GM21786 (cell line): ENCODE results near the gene AHR.

ENCODE experiments used
- ATAC-seq: cut with Tn5 transposase; IDR thresholded peaks from one replicate; pipeline ENCODE4 v1.9.1; 2021; ENCODE audit not compliant: unreplicated experiment

The AHR gene

DNA sequence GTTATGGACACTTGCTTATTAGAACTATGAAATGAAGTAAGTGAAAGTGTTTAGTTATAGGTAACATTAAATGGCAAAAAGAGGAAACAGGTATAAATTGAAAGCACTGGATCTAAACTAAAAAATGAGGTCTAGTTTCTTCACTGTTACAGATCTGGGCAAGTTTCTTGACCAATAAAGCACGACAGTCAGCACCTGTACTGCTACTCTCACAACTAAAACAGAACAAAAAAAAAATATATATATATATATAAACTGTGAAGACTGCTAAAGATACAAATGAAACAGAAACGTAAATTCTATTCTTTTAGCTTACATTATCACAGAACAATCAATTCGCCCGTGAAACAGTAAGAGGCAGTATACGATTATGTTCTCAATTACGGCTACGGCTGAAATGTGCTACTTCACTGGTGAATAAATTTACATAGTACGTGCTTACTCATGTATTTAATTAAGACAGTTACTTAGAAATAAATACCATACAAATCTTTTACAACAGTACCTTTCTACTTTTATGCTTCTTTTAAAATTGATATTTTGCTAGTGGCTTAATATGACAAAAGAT is 4.2 kb downstream of the AHR start:
- ATAC-seq = peak; percentile 39

GRCh38 chr7:17304926-17305325 is 6.5 kb downstream of the AHR start:
- peak; percentile 30 for ATAC-seq

DNA sequence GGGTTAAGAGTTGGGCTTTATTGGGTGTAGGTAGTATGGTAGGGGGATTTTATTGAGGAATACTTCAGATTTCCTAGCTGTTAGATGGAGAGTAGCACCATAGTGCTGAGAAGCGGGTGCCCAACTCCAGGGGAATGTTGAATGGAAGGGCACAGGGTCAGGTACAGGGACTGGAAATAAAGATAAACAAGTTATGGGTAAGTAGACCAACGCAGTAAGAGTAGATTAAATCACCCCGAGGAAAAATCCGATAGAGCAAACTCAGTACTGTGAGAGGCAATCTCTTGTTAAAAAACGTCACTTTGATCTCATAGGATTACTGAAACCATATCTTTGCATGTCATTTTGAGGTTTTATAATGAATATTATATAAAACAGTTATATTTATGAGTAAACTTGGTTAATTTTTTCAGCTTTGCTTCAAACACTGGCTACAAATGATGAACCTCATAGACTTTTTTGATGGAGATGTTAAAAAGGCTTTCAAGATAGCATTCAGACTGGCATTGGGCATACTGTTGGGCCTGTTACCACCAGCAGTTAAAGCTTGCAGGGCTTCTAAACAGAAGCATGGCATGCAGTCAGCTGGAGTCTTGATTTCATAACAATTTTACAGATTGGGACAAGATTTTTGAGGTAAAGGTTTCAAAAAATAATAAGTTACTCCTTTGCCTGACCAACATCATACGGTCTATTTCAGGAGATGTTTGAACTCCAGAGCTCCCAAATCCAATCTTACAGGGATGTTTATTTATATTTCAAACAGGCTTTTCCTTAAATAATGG is 7.1 kb downstream of the AHR start:
- ATAC-seq = no peak

- ATAC-seq = no peak
Measured at GRCh38 chr7:17307000-17307399, 8.5 kb downstream of the AHR start.

GRCh38 chr7:17307558-17307957 is 9.1 kb downstream of the AHR start:
- no peak for ATAC-seq

GRCh38 chr7:17307969-17308648 is 9.7 kb downstream of the AHR start:
- ATAC-seq = no peak

GRCh38 chr7:17311194-17311593 is 12.7 kb downstream of the AHR start:
- no peak for ATAC-seq

DNA sequence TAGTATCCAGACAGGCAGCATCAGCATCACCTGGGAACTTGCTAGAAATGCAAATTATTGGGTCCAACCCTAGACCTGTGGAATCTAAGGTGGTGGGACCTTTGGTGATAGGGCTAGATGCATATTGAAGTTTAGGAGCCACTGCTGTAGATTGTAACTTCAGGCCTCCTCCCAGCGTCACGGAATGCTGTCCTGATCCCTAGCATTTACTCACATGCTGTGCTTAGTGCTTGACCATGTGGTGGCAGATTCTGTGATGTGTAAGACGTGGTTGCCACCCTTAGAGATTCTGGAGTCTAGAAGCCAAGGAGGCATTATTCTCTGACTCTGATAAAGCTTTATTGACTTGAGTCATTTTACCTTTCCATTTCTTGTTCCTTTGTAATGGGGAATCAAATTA is 13.5 kb downstream of the AHR start:
- ATAC-seq = no peak

GRCh38 chr7:17312641-17313040 is 14.2 kb downstream of the AHR start:
- no peak for ATAC-seq

GRCh38 chr7:17313194-17313593 is 14.7 kb downstream of the AHR start:
- no peak for ATAC-seq

- peak; percentile 62 for ATAC-seq
Measured at GRCh38 chr7:17315974-17316373, 17.5 kb downstream of the AHR start.

- no peak for ATAC-seq
Measured at GRCh38 chr7:17318146-17318545, 19.7 kb downstream of the AHR start.

DNA sequence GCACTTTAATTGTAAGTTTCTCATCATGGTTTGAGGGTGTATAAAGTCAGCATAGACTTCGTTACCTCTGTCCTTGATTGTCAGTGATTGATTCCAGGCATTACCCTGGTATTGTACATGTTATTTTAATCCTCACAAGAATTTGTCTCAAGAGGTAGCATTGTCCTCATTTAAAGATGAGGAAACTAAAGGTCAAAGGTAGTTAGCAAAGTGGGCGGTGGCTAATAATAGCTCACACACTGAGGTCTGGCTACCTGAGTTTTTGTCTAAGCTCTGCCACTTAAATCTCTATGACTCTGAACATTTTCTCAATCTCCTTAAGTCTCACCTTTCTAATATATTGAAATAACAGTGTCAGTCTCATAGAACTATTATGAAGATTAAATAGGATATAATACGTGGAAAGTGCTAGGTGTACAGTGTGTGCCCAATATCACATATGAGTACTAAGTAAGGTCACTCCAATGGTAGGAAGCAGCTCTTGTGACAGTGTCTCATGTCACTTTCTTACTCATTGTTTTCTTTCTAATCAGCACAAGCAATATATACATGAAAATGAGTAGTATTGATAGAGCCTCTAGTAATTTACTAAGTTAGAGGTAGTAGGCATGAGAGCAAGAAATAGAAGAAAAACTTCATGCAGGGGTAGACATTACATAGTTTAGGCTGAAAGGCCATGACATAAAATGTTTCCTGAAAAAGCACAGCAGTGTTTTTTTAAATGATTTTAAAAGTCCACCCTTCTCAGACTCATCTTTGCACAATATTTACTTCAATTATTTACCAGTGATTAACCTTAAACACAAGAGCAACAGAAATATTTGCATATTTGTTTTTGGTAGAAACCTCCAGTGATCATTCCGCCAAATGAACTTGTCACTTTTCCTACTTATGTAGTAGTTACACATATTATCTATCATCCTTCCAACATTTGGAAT is 21.0 kb downstream of the AHR start:
- no peak for ATAC-seq

GRCh38 chr7:17320102-17320497 is 21.6 kb downstream of the AHR start:
- no peak for ATAC-seq

DNA sequence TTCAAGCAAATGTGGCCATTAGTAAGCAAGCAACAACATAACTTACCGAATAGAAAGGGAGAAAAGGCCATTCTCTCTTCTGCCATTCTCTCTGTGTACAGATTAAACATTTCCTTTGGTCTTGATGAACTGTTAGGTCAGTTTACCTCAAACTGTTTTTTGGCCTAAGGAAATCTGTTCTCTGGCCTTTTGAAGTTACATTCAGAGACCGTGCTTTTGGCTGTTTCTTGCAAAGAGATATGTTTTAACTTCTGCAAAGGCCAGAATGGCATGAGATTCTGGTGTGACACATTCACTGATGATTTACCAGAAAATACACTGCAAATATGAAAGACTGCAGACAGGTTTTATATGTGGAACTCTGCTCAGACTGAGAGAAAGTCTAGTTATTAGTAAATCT is 22.2 kb downstream of the AHR start:
- no peak for ATAC-seq

GRCh38 chr7:17325364-17325763 is 26.9 kb downstream of the AHR start:
- ATAC-seq = no peak

DNA sequence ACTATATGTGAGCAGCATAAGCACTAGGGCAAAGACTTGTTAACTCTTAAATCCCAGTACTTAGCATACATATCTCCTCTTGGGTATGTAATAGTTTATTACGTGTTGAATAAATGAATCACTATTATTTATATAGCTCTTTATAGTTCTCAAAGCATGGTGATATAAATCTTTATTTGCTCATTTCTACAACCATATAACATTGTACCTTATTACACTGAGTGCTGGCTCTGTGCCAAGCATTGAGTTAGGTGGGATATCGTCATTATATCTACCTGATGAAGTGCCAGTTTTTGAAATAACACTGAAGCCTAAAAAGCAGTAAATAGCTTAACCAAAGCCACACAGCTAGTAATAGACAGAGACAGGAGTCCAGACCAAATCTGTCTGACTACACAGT is 27.9 kb downstream of the AHR start:
- ATAC-seq = no peak

DNA sequence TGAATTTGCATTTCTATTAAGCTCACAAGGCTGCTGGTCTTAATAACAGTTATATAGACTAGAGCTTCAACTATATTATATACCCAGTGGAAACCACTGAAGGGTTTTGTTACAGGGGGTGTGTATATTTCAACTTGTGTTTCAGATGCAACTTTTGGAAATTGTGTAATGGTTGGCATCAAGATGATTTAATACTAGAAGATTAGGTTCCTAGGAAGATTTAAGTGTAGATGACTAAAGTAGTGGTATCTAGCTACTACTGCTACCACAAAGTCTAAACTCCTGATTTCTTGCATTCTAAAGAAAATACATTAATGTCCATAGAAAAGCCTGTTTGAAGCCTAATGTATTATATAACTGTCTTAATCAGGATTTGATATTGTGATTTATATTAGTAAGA is 30.2 kb downstream of the AHR start:
- ATAC-seq = no peak

GRCh38 chr7:17329440-17329839 is 31.0 kb downstream of the AHR start:
- no peak for ATAC-seq

- ATAC-seq = no peak
Measured at GRCh38 chr7:17331891-17332501, 33.5 kb downstream of the AHR start.

DNA sequence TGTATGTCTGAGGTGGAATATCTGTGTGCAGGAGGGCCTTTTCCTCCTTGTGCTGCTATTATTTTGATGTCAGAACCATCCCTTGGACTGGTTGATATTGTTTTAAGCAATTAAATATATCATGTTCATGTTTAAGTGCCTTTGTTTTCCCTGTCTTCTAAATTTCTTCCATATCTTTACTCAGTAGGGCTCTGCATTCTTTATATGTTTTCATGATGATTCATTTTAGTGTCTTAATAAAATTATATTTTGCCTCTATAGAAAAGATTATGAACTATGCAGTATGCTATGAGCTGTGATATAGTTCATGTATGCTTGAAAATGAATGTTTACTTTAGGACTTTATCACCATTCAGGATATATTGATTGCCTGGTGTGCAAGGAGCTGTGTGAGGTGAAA is 34.8 kb downstream of the AHR start:
- ATAC-seq = no peak
